Dermis microvascular lymphatic vessel endothelial cell (primary cell): ENCODE measurements around the gene PLPP4. TPM values are rescaled to one million over a fixed set of nuclear protein-coding genes. Genes with fewer than 3 reads are reported as not detected.

Experiments
- DNase-seq, 2 donors: peaks; one replicate each; pipeline versions ENCODE4 v3.0.0 to v3.0.0-alpha.2; 2010; ENCODE audit warnings: low read depth in 2 of 2
- total RNA-seq: library from RNA; depleted of rRNA; stranded (reverse); fragments of >200 nt; gene quantifications from 2 replicates; pipeline ENCODE4 v1.2.1, GENCODE V29; 2014

Gene PLPP4
- total RNA-seq, 1 donor from 2014 or later: not detected

DNA sequence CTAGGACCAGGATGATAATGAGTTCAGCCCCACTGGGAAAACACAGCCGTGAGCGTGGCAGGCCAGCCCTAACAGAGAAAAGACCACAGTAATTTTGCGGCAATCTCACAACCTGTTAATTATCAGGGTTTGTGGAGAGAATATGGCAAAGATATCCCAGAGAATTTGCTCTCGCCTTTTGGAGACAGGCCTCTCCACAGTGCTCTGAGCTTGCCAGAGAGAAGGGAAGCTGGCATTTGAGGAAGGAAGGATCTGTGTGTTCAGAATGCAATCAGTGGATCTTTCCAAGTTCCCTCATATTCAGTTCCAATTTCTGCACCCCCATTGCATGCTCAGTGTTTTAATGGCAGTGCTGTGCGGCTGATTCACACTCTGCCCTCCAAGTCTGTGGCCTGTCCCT lies 60.2 kb downstream of the PLPP4 start:
- no peak for DNase-seq

DNA sequence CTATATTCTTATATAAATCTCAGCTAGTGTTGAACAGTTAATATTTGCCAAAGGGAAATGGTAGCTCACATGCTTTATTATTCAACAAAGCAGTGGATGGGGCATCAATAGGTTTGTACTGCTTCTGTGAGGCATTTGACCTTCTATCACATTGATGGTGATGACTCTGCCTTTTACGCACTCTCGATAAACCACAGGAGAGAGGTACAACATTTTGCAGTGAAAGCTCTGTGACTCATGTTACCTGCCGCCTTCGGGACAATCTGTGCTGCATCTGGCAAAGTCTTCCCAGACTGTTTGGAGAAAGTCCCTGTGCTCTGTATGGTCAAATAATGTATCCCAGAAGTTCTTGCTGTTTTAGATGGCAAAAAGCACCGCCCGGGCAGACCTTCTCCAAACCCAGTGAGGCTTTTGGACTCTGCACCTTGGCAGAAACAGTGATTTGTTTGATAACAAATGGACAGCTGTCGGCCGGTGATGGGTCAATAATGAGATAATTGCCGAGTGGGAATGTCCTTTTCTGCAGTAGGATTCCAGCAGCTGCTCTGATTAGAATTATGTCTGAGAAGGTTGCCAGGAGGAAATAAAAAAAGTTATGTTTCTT lies 61.0 kb downstream of the PLPP4 start:
- DNase-seq: no peak

DNA sequence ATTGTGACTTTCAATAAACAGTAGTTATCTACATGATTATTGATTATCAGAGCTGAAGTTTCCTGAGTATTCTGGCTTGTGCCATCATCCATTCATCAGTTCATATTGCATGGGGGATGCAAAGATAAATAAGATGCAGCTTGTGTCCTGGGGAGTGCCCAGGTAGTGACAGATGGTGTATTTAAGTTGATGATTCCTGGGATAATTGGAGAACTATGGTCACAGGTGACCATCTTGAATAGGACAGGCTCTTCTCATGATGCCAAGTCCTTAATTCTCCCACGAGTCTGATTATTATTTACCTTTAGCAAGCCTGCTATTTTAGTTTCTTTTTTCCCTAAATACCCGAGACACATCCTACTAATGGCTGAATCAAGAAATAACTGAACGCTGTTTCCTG lies 64.9 kb downstream of the PLPP4 start:
- DNase-seq: no peak

DNA sequence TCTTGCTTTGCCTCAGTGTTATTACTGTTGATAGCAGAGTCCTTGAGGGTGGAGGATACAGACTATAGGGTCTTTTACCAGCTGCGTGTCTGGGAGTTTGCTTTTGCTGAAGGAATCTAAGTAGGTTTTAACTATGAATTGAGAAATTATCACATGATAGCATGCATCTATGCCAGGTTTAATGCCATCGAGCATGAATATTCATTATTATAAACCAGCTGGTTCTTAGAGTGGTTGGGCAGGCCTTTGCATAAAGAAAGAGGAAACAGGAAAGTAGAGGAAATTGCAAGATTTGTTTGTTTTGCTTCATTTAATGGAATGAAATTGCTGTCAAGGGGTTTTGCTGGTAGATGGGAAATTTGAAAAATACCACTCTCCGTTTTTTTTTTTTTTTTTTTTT lies 70.7 kb downstream of the PLPP4 start:
- no peak for DNase-seq

DNA sequence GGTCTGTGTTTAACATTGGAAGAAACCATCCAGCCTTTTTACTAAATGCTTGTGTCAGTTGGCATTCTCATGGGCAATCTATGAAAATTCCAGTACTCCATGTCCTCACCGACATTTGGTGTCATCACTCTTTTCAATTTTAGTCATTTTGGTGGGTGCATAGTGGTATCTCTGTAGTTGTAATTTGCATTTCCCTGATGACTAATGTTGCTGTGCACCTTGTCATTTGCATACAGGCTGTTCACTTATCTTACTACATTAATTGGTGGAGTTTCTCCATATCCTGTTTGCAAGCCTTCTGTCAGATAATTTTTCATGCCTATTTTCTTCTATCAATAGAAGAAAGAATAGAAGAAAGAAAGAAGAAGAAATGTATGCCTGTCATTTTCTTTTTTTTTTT lies 73.7 kb downstream of the PLPP4 start:
- DNase-seq: no peak

DNA sequence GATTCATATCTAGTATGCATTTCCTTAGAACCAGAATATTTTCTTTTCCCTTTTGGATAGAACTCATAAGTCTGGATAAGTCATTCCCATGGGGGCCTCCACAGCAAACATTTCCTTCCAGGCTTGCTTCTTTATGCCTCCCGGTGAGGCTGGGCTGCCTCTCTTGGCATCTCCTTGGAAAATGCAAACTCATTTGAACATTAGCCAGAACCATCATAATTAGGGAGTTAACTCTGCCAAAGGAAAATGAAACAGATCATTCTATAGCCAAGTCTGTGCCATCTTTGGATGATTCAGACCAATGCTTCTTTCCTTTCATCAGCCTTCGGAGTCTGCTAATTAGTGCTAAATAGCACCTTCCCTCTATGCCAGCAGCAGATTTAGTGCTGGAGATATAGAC lies 81.1 kb downstream of the PLPP4 start:
- no peak for DNase-seq

DNA sequence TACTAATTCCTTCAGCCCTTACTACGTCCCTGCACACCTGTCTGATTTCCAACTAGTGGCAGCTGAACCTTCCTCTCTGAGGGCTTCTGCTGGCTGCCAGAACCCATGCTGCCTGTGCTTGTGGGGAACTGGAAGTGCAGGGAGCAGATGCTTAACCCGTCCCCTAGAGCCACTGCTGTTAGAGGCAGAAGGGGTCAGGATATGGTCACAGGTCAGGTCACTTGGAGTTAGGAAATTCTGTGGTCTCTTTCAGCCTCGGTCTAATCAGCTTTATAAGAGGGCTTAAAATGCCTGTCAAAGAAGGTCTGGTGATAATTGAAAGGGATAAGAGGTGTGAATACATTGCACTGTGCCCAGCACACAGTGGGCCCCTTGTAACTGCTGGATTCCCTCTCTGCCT lies 82.0 kb downstream of the PLPP4 start:
- DNase-seq: no peak

DNA sequence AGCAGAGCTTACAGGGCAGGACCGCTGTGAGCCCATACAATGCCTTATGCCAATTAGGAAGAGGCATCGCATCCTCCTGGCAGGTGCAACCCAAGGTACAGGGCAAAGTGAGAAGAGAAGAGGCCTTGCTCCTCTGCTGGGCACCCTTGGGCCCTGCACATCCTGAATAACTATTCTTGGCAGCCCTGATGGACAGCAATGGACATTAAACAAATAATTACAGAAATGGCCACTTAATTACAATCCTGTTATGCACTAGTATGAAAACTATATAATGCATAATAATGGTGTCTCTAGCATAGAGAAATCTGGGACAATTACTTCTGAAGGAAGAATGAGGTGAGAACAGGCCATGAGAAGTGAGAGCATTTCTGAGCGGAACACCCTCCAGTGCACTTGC lies 83.5 kb downstream of the PLPP4 start:
- no peak for DNase-seq

DNA sequence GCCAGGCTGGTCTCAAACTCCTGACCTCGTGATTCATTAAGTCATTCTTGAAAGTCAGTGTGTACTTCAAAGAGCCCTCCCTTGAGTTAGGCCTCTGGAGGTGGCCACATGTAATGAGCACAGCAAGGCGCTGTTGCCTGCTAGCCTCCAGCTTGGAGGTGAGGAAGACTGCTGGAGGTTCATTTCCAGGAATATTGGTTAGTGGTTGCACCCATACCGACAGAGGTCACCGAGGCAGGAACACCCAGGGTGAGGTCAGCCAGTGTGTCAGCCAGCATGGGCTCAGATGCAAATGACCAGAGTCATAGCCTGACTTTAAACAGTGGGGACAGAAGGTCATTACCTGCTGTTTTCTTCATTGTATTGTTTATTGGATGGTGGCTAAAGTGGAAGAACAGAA lies 85.0 kb downstream of the PLPP4 start:
- DNase-seq: no peak

DNA sequence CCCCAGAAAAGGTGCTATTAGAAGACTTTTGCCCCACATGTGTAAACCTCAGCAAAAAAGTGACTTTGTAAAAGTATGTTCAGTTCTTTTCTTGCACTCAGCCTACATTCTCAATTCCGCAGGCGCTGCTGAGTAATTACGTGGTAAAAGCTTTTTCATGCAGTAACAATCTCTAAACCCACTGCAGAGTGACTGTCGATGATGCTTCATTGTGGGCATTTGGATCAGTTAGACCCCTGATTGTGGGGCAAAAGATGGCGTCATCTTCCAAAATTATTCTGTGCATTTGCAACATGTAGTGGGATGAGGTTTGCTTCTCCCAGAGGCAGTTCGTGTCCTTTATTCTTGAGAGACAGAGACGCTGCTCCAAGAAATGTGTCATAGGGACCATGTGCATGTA lies 85.6 kb downstream of the PLPP4 start:
- DNase-seq: no peak

DNA sequence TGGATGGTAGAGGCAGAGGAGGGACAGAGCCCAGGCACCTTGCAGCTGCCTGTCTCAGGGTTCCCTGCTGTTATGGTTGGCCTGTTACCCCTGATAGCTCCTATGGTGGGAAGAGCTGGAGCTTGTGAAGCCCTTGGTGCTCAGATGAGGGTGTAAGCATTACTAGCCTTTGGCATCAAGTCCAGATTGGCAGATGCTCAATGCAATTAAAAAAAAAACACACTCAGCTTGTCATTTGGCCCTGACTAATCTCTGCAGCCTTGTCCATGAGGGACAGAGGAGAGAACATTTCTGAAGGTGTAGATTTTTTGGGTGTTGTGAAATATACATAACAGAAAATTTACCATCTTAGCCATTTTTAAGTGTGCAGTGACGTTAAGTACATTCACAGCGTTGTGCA lies 86.3 kb downstream of the PLPP4 start:
- DNase-seq: no peak

DNA sequence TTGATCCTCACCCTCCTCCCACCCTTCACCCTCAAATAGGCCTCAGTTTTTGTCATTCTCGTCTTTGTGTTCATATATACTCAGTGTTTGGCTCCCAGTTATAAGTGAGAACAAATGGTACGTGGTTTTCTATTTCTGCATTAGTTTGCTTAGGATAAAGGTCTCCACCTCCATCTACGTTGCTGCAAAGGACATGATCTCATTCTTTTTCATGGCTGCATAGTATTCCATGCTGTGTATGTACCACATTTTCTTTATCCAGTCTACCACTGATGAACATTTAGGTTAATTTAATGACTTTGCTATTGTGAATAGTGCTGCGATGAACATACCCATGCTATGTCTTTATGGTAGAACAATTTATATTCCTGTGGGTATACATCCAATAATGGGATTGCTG lies 91.2 kb downstream of the PLPP4 start:
- DNase-seq: no peak

DNA sequence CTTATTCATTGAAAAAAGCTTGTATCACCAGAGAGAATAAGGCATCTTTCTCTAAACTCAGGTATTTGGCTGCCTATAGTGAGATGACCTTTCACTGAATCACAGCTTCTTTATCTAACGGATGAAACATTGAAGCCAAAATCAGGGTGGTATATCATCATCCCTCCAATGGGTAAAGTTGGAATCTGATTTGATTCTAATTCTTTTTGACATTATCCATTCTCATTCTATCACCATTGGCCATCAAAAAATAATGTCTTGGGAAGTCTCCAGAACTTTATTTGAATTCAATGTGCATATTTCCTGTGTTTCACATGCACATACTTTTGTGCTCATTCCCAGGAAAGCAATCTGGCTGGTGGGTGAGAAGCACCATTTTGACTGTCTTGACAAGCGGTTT lies 95.2 kb downstream of the PLPP4 start:
- DNase-seq: no peak

DNA sequence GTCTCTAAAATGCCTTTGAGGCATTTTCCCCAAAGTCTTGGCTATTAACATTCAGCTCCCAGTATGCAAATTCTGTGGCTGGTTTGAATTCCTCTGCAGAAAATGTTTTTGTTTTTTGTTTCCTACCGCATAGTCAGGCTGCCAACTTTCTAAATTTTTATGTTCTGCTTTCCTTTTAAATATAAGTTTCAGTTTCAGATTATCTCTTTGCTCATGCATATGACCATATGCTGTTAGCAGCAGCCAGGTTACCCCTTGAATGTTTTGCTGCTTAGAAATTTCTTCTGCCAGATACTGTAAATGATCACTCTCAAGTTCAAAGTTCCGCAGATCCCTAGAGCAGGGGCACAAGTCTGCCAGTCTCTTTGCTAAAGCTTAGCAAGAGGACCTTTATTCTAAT lies 96.9 kb downstream of the PLPP4 start:
- no peak for DNase-seq

DNA sequence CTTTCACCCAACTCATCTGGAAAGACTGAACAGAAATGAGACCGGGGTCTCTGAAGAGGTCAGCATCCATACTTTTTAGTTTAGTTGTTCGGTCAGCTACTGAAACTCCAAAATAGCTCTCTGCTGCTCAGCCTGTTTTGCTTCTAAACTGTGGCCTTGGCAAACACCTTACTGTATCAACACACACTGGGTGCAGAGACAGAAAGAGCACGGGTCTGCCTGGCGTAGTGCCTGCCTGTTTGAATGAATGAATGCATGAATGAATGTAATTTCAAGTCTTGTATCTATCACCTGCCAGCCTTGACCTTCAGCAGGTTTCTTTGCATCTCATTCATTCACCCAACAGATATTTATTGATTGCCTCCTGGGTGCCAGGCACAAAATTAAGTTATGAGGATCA lies 98.4 kb downstream of the PLPP4 start:
- DNase-seq: no peak

DNA sequence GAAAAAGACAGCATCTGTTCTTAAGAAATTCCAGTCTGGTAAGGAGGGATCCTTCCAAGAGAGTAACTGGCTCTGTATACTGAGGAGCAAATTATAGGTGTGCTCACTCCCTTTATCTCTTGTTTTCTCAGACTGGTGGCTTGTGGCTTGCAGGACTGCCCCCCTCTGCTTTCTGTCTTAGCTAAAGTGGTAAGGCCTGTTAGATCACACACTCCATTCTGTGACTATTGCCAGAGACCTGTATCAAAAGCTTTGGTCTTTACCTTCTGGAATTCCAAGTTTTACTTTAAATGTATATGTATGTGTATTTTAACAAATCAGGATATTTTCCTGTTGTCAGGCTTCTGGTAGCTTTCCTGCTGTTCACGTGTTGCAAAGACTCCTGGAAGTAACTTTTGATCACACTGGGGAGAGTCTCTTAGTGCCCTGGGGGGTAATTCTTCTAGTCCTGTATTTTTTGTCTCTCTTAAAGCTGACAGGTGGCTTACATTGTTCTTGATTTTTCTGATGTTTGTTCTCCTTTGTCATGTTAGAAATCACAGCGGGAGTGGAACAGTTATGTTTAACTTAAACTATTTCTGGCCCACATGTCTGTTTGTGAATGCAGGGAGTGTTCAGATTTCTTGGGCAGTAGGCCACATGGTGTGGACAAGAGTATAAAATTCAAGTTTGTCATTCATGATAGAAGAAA lies 99.0 kb downstream of the PLPP4 start:
- DNase-seq: no peak

DNA sequence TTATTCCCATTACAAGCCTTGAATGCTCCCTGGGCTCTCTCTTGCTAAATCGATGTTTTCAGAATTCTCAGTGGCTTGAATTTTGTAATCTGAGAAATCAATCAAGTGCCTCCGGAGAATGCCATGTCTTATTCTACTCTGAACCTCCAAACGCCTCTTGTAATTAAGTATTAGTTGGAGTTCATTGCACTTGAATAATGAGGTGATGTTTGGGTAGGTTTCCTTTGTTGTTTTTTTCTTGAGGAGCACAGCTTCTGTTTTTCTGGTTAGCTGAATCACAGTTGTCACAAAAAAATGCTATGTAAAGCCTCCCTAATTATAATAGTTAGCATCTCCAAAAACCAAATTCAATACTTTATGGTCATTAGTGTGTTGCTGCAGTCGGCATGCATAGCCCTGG lies 100.3 kb downstream of the PLPP4 start:
- no peak for DNase-seq

DNA sequence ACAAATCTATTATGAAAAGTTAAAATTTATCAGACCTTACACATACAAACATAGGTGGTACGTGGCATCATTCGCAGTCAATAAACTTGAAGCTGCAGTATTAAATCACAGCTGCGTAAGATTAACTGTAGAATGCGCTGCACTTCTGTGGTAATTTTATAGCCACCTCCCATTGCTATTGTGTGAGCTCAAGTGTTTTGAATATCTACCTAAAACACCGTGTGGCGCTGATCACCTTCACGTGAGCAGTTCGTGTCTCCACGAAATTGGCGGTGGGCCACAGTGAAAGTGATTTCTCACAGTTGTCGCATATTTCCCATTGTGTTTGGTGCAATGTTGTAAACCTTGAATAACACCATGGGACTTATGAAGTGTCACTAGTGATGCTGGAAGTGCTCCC lies 102.8 kb downstream of the PLPP4 start:
- no peak for DNase-seq

DNA sequence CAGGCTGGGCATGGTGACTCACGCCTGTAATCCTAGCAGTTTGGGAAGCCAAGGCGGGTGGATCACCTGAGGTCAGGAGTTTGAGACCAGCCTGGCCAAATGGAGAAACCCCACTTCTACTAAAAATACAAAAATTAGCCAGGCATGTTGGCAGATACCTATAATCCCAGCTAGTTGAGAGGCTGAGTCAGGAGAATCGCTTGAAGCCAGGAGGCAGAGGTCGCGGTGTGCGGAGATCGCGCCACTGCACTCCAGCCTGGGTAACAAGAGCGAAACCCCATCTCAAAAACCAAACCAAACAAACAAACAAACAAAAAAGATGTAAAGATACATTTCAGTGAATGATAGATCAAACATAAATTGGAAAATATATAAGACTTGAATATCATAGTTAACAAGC lies 105.9 kb downstream of the PLPP4 start:
- DNase-seq: no peak

DNA sequence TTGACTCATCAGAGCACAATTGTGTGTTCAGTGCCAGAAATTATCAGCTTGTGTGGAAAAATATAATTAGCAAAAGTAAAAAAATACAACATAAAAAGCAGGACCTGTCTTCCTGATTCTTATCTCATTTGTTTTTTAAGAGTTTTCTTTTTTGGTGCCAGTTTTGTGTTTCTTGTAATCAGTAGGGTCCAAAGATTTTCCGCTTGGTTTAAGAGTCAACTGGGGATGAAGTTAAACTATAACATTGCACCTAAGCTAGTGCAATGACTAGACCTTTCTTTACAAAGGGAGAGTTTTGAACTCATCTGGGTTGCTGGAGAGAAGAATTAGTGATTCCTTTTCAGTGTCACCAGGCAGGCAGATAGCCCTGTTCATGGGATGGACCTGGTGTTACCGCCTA lies 113.4 kb downstream of the PLPP4 start:
- DNase-seq: no peak

DNA sequence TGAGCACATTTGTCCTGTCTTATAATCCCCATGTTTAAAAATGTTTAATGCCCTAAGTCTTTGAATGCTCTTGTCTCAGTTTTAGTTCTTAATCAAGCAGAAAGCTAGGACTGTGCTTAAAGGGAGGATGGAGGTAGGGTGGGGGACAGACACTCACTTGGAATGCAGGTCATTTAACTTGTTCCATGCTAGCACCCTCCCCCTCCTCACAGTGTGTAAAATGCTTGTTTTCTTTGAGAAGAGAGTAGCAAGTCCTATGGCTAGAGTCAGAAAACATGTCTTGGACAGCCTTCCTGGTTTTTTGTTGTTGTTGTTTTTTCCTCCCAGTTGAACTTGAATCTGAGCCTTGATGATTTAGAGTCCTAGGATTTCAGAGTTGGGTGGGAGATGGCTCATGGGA lies 114.2 kb downstream of the PLPP4 start:
- DNase-seq: no peak

DNA sequence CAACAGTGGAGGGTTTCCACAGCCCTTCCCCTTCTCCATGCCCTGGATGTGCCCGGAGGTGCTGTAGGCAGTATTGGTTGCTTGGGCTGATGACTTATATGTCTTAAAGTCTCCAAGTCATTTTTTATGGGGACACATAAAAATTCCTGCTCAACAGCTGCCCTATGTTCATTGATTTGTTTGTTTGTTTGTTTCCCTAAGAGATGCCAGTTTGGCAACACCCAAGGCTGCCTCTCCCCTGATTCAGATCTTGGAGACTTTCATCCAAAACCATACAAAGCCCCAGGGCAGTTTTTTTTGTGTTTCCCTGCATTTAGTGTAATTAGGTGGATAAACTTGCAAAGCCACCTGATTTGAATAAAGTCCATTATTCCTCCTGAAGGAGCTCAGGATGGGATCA lies 115.3 kb downstream of the PLPP4 start:
- DNase-seq: no peak

DNA sequence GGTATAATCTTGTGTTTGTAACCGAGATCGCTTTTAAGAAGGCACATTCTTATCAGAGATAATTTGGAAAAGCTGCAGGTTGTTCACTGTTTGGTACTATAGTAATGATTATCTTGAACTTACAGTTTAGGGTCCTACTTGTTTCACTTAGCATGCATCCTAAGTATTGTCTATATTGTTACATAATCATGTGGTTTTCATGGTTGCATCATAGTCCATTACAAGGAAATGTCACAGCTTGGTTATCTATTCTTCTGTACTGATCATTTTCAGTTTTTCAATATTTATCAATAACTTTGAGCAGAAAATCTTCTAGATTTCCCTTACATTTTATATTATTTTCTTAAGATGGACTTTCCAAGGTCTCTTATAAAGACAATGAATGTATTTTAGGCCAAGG lies 116.3 kb downstream of the PLPP4 start:
- no peak for DNase-seq

DNA sequence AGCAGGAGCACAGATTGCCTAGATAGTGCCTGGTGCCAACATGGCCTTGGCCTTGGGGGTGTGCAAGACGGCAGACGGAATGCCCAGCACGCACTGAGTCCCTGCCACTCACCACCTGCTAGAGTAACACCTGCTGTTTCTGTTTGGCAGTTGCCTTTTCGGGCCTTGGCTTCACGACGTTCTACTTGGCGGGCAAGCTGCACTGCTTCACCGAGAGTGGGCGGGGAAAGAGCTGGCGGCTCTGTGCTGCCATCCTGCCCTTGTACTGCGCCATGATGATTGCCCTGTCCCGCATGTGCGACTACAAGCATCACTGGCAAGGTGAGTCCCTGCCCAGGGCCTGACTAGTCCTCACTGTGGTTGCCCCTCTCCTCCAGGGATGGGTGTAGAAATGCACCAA lies 118.0 kb downstream of the PLPP4 start:
- no peak for DNase-seq
